HG03095 (cell line): ENCODE measurements around the gene EPB41L4A.

ENCODE experiments used
- ATAC-seq: cut with Tn5 transposase; IDR thresholded peaks from one replicate; pipeline ENCODE4 v1.9.1; 2021; ENCODE audit warnings: moderate library complexity; ENCODE audit not compliant: unreplicated experiment

EPB41L4A gene

GRCh38 chr5:112356178-112356956 lies 62.7 kb downstream of the EPB41L4A start:
- no peak for ATAC-seq

GRCh38 chr5:112355058-112355685 lies 63.9 kb downstream of the EPB41L4A start:
- no peak for ATAC-seq

- ATAC-seq: no peak
These were observed 65.4 kb downstream of the EPB41L4A start for GRCh38 chr5:112353678-112354077.

GRCh38 chr5:112351225-112351624 lies 67.9 kb downstream of the EPB41L4A start:
- no peak for ATAC-seq

GRCh38 chr5:112350626-112351025 lies 68.5 kb downstream of the EPB41L4A start:
- ATAC-seq: no peak

- ATAC-seq: no peak
These were observed 69.7 kb downstream of the EPB41L4A start for GRCh38 chr5:112349371-112349770.

- ATAC-seq: no peak
These were observed 70.2 kb downstream of the EPB41L4A start for GRCh38 chr5:112348915-112349314.

- ATAC-seq: no peak
These were observed 70.7 kb downstream of the EPB41L4A start for GRCh38 chr5:112348387-112348786.

GRCh38 chr5:112346411-112347044 lies 72.5 kb downstream of the EPB41L4A start:
- peak; percentile 72 for ATAC-seq

- no peak for ATAC-seq
These were observed 74.5 kb downstream of the EPB41L4A start for GRCh38 chr5:112344540-112344939.

GRCh38 chr5:112342389-112342788 lies 76.7 kb downstream of the EPB41L4A start:
- ATAC-seq: no peak

GRCh38 chr5:112339761-112340160 lies 79.3 kb downstream of the EPB41L4A start:
- no peak for ATAC-seq

- no peak for ATAC-seq
These were observed 80.3 kb downstream of the EPB41L4A start for GRCh38 chr5:112338681-112339337.

GRCh38 chr5:112333331-112333781 lies 85.7 kb downstream of the EPB41L4A start:
- no peak for ATAC-seq

GRCh38 chr5:112331892-112332291 lies 87.2 kb downstream of the EPB41L4A start:
- ATAC-seq: no peak

GRCh38 chr5:112329419-112330090 lies 89.5 kb downstream of the EPB41L4A start:
- peak; percentile 90 for ATAC-seq

- ATAC-seq: no peak
These were observed 95.9 kb downstream of the EPB41L4A start for GRCh38 chr5:112323166-112323565.

- no peak for ATAC-seq
These were observed 98.7 kb downstream of the EPB41L4A start for GRCh38 chr5:112320408-112320807.

GRCh38 chr5:112318346-112318745 lies 100.7 kb downstream of the EPB41L4A start:
- no peak for ATAC-seq

GRCh38 chr5:112317866-112318265 lies 101.2 kb downstream of the EPB41L4A start:
- no peak for ATAC-seq

GRCh38 chr5:112316731-112317130 lies 102.3 kb downstream of the EPB41L4A start:
- no peak for ATAC-seq
